GM23248 (cell line): ENCODE data around the gene STK36.

ENCODE experiments used
- EZH2 ChIP-seq: fragments of 200-600 bp; sonication (generic); IDR thresholded peaks from 2 replicates; pipeline ENCODE4 v1.6.1; 2018; ENCODE audit warnings: antibody characterized with exemption, mild to moderate bottlenecking; ENCODE audit not compliant: insufficient read depth, poor library complexity, severe bottlenecking
- EZH2phosphoT487 ChIP-seq: fragments of 200-600 bp; sonication (generic); IDR thresholded peaks from 2 replicates; pipeline ENCODE4 v1.6.1; 2018; ENCODE audit warnings: antibody characterized with exemption, moderate library complexity, mild to moderate bottlenecking, low read depth; ENCODE audit not compliant: insufficient read depth

GRCh38 chr2:218679119-218679518 lies 7.2 kb downstream of the STK36 start:
- TF ChIP-seq EZH2phosphoT487, result no peak
- no peak for TF ChIP-seq EZH2
